Ascending aorta (tissue), 2 donors: Measurements from ENCODE around the gene SPRR1A. TPM values are rescaled to one million over a fixed set of nuclear protein-coding genes. Genes with fewer than 3 reads are reported as not detected.

Source experiments
- DNase-seq, 2 donors: peaks; one replicate each; pipeline ENCODE4 v3.0.0-alpha.2; 2019; ENCODE audit warnings: low spot score in 2 of 2
- H3K27ac ChIP-seq, 2 donors: fragments of 200-600 bp; sonication (generic); one replicate each; pipeline ENCODE4 v1.5.1; 2016 to 2017; ENCODE audit warnings: mild to moderate bottlenecking in 1 of 2
- H3K27me3 ChIP-seq: fragments of 200-600 bp; sonication (generic); one replicate; pipeline ENCODE4 v1.5.1; 2017
- H3K36me3 ChIP-seq, 2 donors: fragments of 200-600 bp; sonication (generic); one replicate each; pipeline ENCODE4 v1.5.1; 2016
- H3K4me1 ChIP-seq, 2 donors: fragments of 200-600 bp; sonication (generic); one replicate each; pipeline ENCODE4 v1.5.1; 2016 to 2017; ENCODE audit warnings: mild to moderate bottlenecking in 1 of 2
- H3K4me3 ChIP-seq, 2 donors: fragments of 200-600 bp; sonication (generic); one replicate each; pipeline ENCODE4 v1.5.1; 2016 to 2017; ENCODE audit warnings: mild to moderate bottlenecking in 1 of 2
- H3K9me3 ChIP-seq, 2 donors: fragments of 200-600 bp; sonication (generic); one replicate each; pipeline ENCODE4 v1.5.1; 2016
- CTCF ChIP-seq, 3 experiments: fragments of 200-600 bp in 2 of 3; fragments of 450-650 bp in 1 of 3; sonication (generic) in 2 of 3; IDR thresholded peaks; one replicate each; pipeline ENCODE4 v1.5.1; 2016 to 2019; ENCODE audit warnings: antibody characterized with exemption in 3 of 3, mild to moderate bottlenecking in 1 of 3, moderate library complexity in 1 of 3
- intact Hi-C: fragments of 100-400 bp; cut with DNase I; formaldehyde crosslinking; loops from one replicate; pipeline ENCODE4 v1.15.1; 2023
- total RNA-seq: library from RNA; depleted of rRNA; stranded (reverse); fragments of >200 nt; gene quantifications from one replicate; pipeline ENCODE4 v1.1.0, GENCODE V29; 2016

The SPRR1A gene
- total RNA-seq, 1 donor from 2014 or later = not detected

DNA sequence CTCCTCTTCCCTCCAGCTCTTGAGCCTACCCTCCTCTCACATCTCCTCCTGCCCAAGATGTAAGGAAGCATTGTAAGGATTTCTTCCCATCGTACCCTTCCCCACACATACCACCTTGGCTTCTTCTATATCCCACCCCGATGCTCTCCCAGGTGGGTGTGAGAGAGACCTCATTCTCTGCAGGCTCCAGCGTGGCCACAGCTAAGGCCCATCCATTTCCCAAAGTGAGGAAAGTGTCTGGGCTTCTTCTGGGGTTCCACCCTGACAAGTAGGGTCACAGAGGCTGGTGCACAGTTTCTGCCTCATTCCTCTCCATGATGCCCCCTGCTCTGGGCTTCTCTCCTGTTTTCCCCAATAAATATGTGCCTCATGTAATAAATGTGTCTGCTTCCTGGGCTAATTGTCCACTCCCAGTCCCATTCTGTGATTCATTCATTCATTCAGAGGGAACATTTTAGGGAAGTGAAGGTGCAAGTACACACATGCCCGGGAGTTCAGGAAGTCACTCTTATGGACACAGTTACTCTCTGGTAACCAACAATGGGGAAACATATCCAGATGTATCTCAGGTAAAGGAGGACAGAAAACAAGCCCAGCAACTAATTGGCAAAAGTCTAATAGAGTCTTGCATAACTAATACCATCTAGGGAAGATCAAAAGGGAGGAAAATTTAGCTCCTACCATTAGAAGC lies 11.5 kb upstream of the SPRR1A start:
- H3K27me3 ChIP-seq = no peaks in the 10 kb centered on the region
- no peaks in the 10 kb centered on the region for H3K4me1 ChIP-seq
- no peak overlapping the region for H3K27ac ChIP-seq
- H3K36me3 ChIP-seq = no peaks in the 10 kb centered on the region
- H3K4me3 ChIP-seq = no peak overlapping the region
- no peaks in the 10 kb centered on the region for H3K9me3 ChIP-seq
- intact Hi-C loops = no loop called here
- TF ChIP-seq CTCF (IDR thresholded peaks at IDR 0.05) = no peak
- no peak for DNase-seq

DNA sequence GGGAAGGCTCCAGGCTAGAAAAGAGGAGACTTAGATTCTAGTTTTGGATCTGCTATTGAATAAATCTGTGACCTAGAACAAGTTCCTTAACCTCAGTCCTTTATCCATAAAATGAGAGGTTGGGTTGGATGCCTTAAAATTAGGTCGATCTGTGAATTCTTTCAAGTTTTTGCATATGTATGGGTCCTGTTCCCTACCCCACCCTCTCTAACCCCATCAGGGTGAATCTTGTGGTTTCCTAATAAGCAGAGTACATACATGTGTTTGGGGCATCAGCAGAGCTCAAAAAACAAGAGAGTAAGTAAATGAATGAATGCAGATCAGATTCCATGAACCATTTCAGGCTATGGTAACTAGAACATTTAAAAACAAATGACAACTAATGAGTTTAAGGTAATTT lies 7.2 kb upstream of the SPRR1A start:
- no peaks in the 10 kb centered on the region for H3K4me1 ChIP-seq
- no peak for DNase-seq
- intact Hi-C loops = no loop called here
- H3K36me3 ChIP-seq = no peaks in the 10 kb centered on the region
- H3K9me3 ChIP-seq = no peaks in the 10 kb centered on the region
- TF ChIP-seq CTCF (IDR thresholded peaks at IDR 0.05) = no peak
- H3K27me3 ChIP-seq = no peaks in the 10 kb centered on the region
- no peak overlapping the region for H3K27ac ChIP-seq
- H3K4me3 ChIP-seq = no peak overlapping the region

DNA sequence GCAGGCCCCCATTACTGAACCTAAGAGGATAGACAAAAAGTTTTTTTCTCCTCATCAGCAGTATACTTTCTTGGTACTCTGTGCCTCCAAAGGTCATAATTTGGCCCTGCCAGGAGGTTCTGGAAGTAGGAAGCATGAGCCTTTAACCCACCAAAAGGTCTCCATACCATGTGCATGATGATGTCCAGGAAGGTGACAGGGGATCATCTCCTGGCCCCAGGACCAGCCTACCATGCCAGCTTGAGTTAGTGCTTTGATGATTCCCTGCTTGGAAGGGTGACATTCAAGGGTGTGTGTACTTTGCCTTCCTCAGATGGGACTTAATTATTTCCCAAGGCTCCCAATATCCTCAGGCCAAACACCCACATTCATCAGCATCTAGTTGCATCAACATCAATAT lies 6.3 kb upstream of the SPRR1A start:
- intact Hi-C loops = no loop called here
- TF ChIP-seq CTCF (IDR thresholded peaks at IDR 0.05) = no peak

DNA sequence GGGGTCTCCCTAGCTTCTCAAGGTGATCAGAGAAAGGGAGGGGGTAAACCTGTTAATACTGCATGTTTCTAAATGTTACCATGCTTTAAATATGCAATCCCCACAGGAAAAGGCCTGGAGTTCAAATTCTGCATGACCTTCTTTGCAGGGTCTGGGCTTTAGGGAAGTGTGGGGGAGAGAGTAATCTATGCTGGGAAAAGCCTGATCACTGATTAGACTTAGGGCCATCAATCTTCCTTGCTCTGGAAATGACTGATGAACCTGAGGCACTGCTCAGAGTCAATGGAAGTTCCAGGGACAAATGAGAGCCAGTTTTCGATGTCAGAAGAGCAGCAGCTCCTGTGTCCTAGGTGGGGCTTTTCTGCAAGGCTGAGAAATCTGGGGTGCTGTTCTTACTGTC lies 3.2 kb upstream of the SPRR1A start:
- no peak for DNase-seq
- no peak overlapping the region for H3K4me3 ChIP-seq
- intact Hi-C loops = no loop called here
- no peaks in the 10 kb centered on the region for H3K4me1 ChIP-seq
- H3K36me3 ChIP-seq = no peaks in the 10 kb centered on the region
- H3K27ac ChIP-seq = no peak overlapping the region
- no peak for TF ChIP-seq CTCF (IDR thresholded peaks at IDR 0.05)
- no peaks in the 10 kb centered on the region for H3K9me3 ChIP-seq
- H3K27me3 ChIP-seq = no peaks in the 10 kb centered on the region

More for the DNA sequence above, 6.3 kb upstream of the SPRR1A start:
- H3K27ac ChIP-seq = no peak overlapping the region
- DNase-seq = no peak
- H3K4me1 ChIP-seq = no peaks in the 10 kb centered on the region
- H3K4me3 ChIP-seq = no peak overlapping the region
- no peaks in the 10 kb centered on the region for H3K27me3 ChIP-seq
- no peaks in the 10 kb centered on the region for H3K36me3 ChIP-seq
- no peaks in the 10 kb centered on the region for H3K9me3 ChIP-seq

GRCh38 chr1:152981146-152981871 lies 2.6 kb upstream of the SPRR1A start:
- H3K9me3 ChIP-seq = no peaks in the 10 kb centered on the region
- H3K27ac ChIP-seq = no peak overlapping the region
- H3K36me3 ChIP-seq = no peaks in the 10 kb centered on the region
- H3K4me3 ChIP-seq = no peak overlapping the region
- DNase-seq = no peak
- no peaks in the 10 kb centered on the region for H3K27me3 ChIP-seq
- intact Hi-C loops = no loop called here
- H3K4me1 ChIP-seq = no peaks in the 10 kb centered on the region
- TF ChIP-seq CTCF (IDR thresholded peaks at IDR 0.05) = no peak
